ENCODE data around the gene TEX50. TPM values are rescaled to one million over a fixed set of nuclear protein-coding genes. Genes with fewer than 3 reads are reported as not detected.
A peak's percentile ranks its signal among the peaks of the same experiment; 100 is the strongest.
"Not testable (repeated sequence)": the region's sequence is repeated elsewhere in the genome, so short reads cannot be mapped to it uniquely, and the experiment has no call there.

The TEX50 gene
- not detected for polyA plus RNA-seq (ENCODE audit: insufficient read length in 10 of 10)
- long read RNA-seq, donor 1 = 0 reads
- long read RNA-seq, donor 2 = 0 reads
- long read RNA-seq, donor 3 = 0 reads
- long read RNA-seq, donor 4 = 0 reads
- long read RNA-seq, donor 5 = 0 reads
- long read RNA-seq, donor 6 = 0 reads
- long read RNA-seq, donor 7 = 0 reads
- long read RNA-seq, donor 8 = 0 reads
- long read RNA-seq, donor 9 = 0 reads

DNA sequence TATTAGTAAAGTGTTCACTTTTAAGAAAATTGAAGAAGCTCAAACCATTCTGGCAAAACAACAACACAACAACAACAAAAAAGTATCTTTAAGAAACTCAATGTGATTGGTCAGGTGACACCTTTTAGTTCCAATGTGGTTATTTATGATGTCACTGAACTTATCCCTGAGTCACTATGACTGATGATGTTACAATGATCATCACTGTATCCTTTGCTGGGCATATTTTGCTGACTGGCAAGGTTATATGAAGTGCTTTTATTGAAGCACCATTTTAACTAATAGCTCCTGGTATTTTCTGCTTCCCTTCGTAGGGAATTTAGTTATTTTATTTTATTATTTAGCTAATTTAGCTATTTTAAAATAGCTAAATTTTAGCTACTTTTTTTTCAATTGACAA is at the start of gene TEX50:
TEX50 (plus strand) TSS at position 223 of the 400 bp plus-strand sequence. CDS start 184 bp downstream, outside the sequence.
- no peak for DNase-seq

- DNase-seq = no peak
These were observed 44.6 kb upstream of the TEX50 start for GRCh38 chr1:173590557-173590956.

- DNase-seq = not testable (repeated sequence)
These were observed 44.0 kb upstream of the TEX50 start for GRCh38 chr1:173591138-173591537.

GRCh38 chr1:173596097-173596825 is 38.9 kb upstream of the TEX50 start:
- no peak for DNase-seq

GRCh38 chr1:173601588-173601987 is 33.5 kb upstream of the TEX50 start:
- no peak for DNase-seq

- peak in 1 of 3 donors; percentile 13 for DNase-seq
These were observed 32.0 kb upstream of the TEX50 start, which contains the start of gene SLC9C2 for GRCh38 chr1:173603056-173603591. SLC9C2 (minus strand) TSS chr1:173603072; CDS start chr1:173601776, 1,296 bp downstream.

- no peak for DNase-seq
These were observed 26.5 kb upstream of the TEX50 start for GRCh38 chr1:173608503-173609216.

DNA sequence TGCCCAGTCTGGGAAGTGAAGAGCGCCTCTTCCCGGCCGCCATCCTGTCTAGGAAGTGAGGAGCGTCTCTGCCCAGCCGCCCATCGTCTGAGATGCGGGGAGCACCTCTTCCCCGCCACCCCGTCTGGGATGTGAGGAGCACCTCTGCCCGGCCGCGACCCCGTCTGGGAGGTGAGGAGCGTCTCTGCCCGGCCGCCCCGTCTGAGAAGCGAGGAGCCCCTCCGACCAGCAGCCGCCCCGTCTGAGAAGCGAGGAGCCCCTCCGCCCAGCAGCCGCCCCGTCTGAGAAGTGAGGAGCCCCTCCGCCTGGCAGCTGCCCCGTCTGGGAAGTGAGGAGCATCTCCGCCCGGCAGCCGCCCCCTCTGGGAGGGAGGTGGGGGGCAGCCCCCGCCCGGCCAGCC is 22.1 kb upstream of the TEX50 start:
- not testable (repeated sequence) for DNase-seq

GRCh38 chr1:173616859-173617258 is 18.3 kb upstream of the TEX50 start:
- no peak for DNase-seq

GRCh38 chr1:173627269-173627668 is 7.9 kb upstream of the TEX50 start:
- DNase-seq = no peak

GRCh38 chr1:173628888-173629287 is 6.2 kb upstream of the TEX50 start:
- no peak for DNase-seq

GRCh38 chr1:173637236-173638042 is 2.3 kb downstream of the TEX50 start:
- DNase-seq = not testable (repeated sequence)

DNA sequence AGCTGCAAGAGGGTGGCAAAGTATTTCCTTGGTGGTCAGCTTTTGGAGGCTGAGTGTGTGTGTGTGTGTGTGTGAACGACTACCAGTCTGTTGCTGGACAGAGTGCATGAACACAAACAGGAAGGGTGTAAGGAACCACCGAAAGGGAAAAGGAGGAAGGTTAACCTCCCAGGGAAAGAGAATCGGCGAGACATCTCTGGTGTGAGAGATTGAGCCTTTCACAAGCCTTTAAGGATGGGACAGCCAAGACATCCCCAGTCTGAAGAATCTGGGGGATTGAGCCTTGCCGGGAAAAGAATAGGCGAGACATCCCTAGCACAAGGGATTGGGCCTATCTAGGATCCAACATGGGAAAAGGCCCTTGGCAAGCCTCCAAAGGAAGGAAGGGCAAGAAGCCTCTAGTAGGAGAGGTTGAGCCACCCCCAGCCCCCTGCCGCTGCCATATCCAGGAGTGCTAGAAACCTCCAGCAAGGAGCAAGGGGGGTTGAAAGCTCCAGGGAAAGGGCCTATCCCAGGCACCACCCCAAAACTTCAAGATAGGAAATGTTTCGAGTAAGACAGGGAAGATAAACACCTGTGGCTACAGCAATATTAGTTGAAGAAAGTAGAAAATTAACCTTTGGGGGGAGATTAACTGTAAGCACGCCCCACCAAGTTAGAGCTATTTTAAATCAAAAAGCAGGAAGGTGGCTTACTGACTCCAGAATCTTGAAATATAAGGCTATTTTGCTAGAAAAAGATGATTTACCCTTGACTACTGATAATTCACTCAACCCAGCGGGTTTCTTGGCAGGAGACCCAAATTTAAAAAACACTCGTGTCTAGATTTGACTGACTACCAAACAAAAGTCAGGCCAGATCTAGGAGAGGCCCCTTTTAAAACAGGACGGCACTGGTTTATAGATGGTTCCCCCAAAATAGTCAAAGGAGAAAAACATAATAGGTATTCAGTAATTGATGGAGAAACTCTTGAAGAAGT is 3.2 kb downstream of the TEX50 start:
- no peak for DNase-seq

GRCh38 chr1:173639102-173639501 is 4.0 kb downstream of the TEX50 start:
- no peak for DNase-seq

DNA sequence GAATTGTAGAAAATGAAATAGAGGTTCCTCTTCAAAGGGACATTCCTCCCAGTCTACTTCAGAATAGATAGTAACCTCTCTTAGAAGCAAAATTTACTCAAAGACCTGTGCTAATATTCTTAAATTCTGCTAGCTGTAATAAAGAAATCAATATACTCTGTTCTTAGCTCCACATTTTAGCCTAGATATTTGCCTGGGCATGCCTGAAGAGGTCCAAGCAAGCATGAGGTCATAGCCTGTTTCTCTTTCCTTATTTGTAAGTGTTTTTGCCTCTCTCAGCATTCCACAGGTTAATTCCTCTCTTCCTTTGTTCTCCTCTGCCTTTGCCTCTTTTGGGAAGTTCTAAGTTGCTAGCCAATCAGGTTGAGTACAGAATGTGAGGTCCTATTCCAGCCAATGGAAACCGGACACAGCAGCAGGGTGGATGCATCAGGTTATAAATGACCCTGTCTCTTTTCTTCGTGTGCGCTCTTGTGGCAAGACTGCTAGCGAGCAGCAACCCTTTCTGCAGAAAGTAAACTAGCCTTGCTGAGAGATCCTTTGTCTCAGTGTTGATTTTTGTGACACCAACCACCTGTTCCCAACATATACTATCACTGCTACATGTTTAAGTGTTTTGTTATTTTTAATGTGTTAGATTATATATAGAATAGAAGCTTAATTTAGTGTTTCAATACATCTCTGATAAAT is 7.5 kb downstream of the TEX50 start:
- not testable (repeated sequence) for DNase-seq

DNA sequence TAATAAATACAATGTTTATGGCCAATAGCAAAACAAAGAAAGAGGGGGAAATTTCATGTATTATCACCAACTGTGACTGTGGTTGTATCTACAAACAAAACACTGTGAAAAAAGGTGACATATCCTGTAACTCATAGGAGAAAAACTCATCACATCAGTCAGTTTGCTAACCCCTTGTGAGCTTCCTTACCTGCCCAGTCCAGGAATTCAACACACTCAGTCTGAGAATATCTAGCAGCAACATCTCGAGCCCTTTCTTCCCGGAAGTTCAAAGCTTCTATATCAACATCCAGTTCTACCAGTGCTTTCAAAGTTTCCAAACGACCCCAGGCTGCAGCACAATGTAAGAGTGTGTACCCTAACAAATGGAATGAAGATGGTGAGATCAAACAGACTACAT is 11.5 kb downstream of the TEX50 start:
- DNase-seq = no peak

GRCh38 chr1:173648880-173649605 is 13.9 kb downstream of the TEX50 start:
- no peak for DNase-seq

- no peak for DNase-seq
These were observed 25.2 kb downstream of the TEX50 start for GRCh38 chr1:173660306-173660705.

- DNase-seq = no peak
These were observed 26.1 kb downstream of the TEX50 start for GRCh38 chr1:173661271-173661670.

All from muscle of back (tissue), 13 donors.